Measurements from ENCODE around the gene LRRC71.

- TF ChIP-seq CTCF (IDR thresholded peaks at IDR 0.05) (no peak), EZH2 (IDR thresholded peaks at IDR 0.05; ENCODE audit: borderline replicate concordance, insufficient read depth, low read depth, low read length, poor library complexity, severe bottlenecking) (no peak)
These were observed 6.0 kb upstream of the LRRC71 start for GRCh38 chr1:156914440-156914856.
